Activated gamma-delta T cell treated with Interleukin-2 at 50 U/mL for 16 hours (primary cell): ENCODE data around the gene FHOD3.
"Not testable (repeated sequence)": the region's sequence is repeated elsewhere in the genome, so short reads cannot be mapped to it uniquely, and the experiment has no call there.

Experiments
- DNase-seq: peaks from one replicate; pipeline ENCODE4 v3.0.0-alpha.2; 2020

FHOD3 gene

DNA sequence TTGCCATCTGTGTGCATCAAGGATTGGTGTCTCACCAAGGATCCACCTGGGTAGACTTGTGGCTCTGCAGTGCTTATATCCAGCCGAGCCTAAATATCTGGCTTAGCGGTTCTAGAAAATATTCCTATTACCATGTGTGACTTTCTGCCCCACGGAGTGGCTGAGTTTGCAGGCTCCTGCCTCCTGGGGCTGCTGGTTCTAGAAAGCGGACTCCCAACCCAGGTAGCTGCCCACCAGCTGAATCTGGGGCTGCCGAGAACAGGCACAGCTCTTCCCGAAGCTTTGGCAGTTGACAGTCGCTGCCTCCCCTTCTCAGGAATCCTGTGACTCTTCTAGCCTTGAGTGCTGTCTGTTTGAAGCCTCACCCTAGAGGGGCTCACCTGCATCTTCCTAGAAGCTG, 426.7 kb downstream of the FHOD3 start:
- DNase-seq, result no peak

DNA sequence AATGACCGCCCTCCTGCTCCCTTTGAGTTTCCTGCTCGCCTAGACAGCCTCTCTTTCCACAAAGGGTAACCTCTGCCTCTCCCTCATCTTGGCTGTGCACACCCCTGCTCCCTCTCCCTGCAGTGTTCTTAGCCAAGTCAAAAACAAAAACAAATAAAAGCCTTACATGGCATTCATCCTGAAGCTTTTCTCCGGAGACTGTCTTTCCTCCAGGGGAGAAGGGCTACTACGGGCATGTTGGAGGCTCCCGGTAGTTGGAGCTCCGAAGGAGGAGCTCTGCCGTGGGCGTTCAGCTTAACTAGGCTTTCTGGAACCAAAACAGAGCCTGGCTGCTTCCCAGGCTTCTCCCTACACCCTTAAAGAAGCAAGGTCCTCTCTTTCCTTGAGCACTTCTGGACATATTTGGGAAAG, 427.1 kb downstream of the FHOD3 start:
- DNase-seq, result no peak

DNA sequence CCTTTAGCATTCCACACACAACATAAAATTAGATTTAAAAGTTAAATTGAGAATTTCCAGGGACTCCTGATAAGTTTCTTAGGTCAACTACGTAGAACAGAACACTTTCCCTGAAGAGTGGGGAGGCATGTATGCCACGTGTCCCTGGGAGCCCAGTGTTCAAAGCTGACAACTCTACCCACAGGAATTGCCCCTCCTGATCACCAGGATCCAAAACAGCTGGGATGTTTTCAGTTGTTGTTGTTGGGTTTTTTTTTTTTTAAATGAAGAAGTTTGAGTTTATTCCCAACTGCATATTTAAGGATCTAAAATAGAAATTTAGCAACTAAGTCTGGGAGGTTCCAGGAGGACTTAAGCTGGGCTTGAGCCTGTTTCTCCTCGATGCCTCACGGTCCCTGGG, 430.8 kb downstream of the FHOD3 start:
- DNase-seq, result no peak

DNA sequence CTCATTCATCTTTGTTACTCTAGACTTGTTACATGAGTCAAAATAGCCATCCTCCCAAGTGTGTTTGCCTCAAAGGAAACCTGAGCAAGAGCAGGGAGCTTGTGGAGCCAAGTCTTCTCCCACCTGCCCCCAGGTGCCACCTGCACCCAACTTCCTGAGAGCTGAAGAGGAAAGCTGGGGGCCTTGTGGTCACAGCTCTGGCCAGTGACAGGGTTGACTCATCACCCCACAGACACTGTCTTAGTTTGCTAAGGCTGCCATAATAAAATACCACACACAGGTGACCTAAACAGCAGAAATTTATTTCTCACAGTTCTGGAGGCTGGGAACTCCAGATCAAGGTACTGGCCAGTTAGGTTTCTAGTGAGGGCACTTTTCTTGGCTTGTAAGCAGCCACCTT, 431.7 kb downstream of the FHOD3 start:
- DNase-seq, result no peak

DNA sequence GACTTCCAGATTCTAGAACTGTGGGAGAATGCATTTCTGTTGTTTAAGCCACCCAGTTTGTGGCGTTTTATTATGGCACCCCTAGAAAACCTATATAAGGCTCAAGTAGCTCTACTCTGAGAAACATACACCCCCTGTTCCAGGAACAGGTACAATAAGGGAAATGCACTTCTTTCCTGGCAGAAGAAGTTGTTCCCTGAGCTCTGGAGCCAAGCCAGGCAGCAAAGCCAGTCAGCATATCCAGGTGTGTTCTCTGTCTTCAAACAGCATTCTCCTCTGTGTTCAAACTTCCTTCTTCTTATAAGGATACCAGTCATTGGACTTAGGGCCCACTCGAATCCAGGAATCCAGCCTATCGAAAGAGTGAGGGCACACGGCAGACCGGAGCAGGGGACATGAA, 434.8 kb downstream of the FHOD3 start:
- DNase-seq, result no peak

DNA sequence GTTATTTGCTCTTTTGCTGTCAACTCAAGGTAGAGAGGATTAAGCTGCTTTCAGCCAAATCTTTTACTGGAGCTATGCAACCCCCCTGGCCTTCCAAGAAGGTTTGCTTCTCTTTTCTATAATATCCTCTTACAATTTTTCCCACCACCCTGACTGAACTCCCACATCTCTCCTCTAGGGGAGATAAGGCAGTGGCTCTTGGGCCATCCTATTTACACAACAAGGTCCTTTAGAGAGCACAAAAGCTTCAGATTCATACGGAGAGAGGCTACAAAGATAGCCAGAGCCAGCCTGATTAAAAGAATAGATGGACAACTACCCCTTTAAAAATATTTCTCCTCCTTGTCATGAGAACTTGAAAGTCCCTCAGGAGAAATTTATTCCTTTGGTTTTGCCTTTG, 435.6 kb downstream of the FHOD3 start:
- DNase-seq, result no peak

DNA sequence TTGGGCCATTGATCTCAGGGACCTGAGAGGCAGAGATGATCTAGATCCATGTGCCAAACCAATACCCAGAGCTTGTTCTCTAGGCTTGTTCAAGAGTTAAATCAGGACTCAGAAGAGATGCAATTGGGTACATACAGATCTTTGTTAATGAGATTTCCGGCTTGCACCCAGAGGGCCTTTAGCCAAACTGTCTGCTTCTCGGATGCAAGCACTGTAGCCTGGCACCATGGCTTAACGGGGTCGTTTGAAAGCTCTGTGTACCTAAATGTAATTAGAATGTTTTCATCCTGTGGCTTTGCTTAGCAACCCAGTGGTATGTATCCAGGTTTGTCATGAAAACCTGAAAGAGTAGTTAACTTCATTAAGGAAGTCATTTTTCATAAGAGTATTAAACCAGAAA, 437.1 kb downstream of the FHOD3 start:
- DNase-seq, result no peak

DNA sequence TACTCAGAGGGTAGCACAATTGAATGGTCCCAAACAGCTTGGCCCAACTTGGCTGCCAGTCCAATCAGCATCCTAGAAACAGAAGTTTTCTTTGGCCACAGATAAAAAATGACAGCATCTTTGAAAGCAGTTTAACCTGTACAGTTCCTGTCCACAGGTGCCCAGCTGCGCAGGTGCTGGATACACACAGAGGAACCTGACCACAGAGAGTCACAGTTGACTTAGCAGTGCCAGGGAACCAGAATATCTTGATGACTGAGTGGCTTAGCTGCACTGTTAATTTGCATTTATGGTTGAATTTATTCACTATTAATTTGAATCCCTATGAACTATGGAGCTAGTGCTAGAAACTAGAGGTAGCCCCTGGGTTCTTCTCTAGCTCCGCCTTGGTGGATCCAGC, 437.6 kb downstream of the FHOD3 start:
- DNase-seq, result no peak

DNA sequence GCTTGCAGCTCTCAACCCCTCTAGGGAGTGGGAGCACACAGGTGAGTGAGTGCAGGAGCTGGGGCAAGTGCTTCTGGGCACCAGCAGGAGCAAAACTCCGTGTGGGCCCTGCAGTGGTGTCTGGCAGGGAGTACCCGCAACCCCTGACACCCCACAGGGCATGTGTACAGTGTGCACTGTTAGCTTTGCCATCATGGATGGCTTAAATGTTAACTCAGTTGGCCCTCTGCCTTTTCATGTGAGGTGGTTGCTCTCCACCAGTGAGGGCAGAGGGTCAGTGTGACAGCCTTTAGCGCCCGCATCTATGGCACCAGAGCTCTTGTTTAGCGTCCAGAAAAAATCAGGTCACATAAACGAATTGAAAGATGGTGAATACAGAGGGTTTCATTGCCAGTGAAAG, 438.6 kb downstream of the FHOD3 start:
- no peak for DNase-seq

DNA sequence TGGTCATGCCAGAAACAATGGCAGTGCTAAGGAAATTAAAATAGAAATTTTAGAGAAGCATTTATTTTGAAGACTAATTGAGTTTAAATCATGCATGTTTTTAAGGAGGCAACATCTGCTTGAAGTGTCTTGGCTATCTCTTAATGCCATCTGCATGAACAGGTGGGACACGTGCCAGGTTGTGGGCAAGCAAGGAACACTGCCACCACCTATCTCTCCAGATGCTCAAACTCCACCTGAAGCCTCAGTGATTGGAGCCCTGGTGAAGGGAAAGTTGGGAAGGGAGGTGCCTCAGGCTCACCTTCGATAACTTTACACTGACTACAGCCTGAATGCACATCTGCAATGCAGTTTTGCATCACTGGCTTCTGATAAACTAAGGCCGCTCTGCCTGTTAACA, 439.8 kb downstream of the FHOD3 start:
- DNase-seq, result no peak

DNA sequence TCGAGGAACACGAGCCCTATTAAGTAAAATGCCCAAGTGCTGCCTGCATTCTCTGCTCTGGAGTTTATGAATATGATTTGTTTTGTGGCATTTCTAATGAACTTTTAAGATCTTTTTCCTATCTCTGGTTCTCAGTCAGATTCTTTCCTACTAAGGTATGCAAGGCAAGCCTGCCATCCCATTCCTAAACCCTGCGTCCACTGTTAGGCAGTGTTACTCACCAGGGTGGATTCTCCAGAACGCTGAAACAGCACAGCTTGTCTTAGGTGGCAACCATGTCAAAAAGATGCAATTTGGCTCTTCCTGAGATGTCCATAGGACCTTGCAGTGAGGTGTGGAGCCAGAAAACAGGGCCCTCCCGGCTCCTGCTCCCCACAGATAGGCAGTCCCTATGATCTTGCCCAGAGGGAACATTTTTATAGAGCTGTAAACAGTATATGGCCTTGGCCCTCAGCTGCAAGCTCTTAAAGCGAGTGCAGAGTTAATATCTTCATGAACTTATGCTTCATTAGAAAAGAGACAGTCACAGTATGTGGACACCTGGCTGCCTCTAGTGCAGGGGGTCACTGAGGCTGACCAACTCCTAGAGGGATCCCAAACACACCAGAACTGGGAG, 446.9 kb downstream of the FHOD3 start:
- DNase-seq, result no peak

DNA sequence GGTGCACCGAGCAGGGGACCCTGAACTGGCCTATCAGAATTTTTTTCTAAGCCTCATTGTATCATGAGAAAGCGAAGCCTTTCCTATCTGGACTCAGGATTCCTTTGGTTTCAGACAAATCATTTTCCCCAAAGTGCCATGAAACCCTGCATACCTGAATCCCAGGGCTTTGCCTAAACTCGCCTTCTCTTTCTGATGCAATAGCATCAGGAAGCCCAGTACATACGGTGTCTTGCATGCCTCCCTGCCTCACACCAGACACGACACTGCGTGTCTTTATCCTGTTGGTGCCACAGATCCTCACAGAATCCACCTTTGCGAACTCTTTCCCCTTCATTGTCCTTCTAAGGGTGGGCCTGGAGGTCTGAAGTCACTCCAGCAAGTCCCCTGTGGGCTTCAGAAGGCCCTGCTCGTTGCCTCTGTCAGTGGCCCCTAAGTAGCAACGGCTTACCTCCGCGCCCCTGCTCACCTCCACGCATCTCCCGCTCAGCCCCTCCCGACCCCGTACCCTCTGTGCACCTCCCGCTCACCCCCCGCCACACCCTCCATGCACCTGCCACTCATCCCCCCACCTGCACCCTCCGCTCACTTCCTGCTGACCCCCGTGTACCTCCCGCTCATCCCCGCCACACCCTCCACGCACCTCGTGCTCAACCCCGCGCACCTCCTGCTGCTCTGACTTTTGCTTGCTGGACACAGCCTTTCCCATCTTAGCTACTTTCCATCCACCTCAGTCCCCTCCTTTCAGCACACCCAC, 447.9 kb downstream of the FHOD3 start:
- DNase-seq, result no peak

DNA sequence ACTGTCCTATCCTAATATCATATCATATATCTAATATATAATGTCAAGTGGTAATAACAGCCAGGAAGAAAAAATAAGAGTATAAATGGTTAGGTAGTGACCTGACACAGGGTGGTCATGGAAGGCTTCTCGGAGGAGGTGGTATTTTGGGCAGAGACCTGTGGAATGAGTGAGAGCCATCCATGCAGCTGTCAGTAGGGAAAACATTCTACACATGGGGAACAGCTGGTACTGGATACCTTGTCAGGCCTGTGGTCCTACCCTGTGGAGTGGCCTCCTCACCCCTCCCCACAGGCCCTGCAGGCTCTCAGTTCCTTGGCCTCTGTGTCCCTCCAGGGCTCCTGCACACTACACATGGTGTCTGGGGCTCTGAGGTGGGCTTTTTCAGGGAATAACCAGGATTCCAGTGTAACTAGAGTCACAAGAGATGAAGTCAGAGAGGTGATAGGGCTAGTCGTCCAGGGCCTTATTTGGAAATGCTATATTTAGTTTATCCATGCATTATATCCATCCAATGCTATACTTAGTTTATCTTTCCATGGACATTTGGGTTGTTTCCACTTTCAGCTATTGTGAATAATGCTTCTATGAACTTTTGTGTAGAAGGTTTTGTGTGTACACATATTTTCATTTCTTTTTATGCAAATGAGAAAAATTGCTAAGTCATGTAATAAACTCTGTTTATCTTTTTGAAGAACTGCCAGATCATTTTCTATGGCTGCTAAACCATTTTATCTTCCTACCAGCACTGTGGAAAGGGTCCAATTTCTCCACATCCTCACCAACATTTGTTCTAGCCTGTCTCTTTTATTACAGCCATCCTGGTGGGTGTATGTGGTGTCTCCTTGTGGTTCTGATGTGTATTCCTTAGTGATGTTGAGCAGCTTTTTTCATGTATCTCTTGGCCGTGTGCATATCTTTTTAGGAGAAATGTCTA, 455.7 kb downstream of the FHOD3 start:
- no peak for DNase-seq

DNA sequence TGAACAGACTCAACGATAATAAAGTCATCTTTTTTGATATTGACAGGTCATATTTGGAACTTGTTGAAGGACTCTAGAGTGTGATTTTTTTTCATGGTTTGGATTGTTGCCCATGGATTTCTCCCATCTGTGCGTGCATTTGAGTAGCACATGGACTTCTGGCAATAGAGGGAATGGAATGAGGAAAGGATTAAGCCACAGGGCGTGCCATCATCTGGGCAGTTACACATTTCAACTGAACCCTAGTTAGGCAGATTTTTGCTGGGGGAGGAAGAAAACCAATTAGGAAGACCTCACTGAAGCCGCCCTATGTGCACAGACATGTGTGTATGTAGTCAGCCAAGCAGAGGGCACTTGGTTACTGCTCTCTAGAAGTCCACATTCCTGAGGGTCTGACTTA, 458.7 kb downstream of the FHOD3 start:
- no peak for DNase-seq

DNA sequence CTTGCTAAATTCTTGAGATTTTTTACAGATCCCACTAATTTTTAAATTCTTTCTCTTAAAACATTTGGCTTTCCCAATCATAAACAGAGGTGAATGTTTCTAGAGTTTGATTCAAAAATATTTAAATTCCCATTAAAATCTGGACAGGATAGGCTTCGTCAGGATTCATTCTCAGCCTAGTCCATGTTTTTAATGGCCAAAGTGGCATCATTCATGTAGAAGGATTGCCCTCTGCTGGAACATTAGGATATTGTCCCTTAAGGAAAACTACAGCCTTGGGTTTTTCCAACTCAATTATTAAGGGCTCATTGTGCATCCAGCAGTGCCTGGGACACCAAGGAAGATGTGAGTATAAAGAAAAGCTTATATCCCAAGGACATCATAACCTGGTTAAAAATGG, 459.6 kb downstream of the FHOD3 start:
- DNase-seq, result no peak

DNA sequence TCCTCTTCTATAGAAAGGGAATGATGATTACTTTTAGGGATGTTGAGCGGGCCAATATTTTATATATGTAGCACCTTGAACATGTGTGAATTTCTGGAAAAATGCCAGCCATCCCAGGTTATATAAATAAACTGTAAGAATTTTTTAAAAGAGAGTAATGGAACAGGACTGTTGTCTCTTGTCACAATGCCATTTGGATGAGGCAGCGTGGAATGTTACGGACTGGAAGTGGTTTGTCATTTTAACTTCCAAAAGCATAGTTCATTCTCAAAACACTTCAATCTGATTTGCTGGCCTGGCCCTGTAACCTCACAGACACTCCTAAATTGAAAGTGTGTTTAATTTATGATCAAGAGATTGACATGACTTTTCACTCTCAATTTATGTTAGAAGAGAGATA, 460.5 kb downstream of the FHOD3 start:
- no peak for DNase-seq

DNA sequence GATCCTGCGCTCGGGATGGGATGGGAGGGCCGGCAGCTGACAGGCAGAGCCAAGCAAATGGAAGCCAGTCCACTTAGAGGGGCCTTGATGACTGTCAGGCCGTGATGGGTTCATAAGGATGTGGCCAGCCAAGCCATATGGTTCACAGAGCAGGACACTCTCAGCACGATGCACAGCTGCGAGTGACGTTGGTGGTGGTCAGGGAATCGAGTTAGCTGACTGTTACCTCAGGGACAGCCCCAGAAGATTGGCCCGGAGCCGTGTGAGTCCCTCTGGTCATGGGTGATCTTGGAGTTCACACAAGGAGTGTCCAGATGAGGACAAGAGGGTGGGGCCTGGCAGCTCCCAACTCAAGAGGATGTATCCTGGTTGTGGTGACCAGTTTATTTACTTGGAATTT, 461.1 kb downstream of the FHOD3 start:
- DNase-seq, result no peak

DNA sequence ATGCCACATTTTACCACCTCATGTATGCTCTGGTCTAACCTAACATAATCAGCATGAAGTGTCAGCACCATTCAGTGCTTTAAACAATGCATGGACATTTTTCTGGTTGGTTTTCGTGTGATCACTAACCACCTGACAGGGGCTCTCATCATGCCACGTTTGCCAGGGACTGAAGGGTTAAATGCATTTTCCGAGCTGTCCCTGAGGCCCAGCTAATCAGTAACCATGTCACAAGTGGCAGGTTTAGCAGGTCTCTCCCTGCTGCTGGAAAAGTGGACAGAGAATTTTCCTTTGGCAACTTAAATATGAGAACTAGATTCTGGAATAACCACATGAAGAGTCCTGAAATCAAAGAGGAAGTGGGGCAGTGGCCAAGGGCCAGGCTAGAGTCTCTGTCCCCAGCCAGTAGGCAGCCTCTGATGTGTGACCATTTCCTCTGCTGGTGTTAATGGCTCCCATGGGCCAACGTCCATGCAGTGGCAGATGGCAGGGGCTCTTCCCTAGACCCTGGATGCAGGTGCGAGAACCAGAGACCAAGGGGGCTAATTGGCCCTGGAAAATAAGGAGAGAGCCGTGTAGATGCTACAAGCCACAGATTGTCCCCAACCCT, 461.8 kb downstream of the FHOD3 start:
- DNase-seq, result no peak

DNA sequence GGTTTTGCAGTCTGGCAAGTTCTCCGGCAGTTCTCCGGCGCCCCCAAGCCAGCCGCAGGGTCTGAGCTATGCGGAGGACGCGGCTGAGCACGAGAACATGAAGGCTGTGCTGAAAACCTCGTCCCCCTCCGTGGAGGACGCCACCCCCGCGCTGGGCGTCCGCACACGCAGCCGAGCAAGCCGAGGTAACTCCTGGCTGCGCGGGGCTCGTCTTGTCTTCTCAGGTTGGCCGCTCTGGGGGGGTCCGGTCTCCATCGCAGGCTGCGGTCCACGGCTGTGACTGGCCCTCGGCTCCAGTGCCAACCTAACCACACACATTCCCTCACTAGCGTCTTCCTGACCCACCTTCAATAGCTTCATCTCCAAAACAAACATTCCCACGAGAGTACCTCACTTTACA, 463.1 kb downstream of the FHOD3 start:
- DNase-seq, result no peak

DNA sequence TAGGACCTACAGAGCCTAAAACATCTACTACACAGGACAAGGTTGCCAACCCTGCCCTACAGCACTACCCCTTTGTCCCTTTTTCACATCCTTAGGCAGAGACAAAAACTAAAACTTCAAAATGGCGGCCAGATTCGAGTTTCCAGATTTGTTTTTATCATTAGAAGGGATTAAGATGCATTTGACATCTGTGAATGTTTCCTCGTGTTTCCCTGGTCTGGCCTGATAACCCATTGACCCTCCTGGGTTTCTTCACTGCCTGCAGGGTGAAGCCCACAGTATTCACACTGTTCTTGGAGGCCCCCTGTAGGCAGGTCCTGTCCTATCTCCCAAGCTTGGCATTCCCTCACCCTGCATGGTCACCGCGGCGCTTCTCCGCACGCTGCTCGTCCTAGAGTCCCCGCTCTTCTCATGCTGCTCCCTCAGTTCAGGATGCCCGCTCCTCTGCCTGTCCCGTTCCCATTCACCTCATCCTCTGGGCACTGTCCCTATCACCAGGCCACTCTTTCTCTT, 463.7 kb downstream of the FHOD3 start:
- no peak for DNase-seq

DNA sequence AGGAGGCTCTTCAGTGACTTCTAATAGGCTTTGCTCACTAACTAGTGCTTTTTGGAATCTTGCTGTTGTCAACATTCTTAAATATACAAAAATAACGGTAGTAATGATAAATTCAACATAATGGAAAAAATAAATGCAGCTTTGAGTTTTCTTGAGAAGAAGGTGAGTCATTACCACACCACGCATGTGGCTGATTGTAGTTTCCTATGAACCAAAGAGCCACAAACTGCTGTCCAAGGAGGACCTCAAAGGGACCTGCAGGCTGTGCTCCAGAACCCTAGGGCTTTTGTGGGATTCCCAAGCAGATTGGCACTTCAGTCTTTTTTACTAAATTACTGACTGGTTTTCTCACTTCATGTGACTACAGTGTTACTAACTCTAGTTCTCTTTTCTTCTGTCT, 464.6 kb downstream of the FHOD3 start:
- no peak for DNase-seq

DNA sequence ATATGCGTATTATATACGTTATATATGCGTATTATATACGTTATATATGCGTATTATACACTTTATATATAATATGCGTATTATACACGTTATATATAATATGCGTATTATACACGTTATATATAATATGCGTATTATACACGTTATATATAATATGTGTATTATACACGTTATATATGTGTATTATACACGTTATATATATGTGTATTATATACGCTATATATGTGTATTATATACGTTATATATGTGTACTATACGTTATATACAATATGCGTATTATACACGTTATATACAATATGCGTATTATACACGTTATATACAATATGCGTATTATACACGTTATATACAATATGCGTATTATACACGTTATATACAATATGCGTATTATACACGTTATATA, 465.5 kb downstream of the FHOD3 start:
- not testable (repeated sequence) for DNase-seq

DNA sequence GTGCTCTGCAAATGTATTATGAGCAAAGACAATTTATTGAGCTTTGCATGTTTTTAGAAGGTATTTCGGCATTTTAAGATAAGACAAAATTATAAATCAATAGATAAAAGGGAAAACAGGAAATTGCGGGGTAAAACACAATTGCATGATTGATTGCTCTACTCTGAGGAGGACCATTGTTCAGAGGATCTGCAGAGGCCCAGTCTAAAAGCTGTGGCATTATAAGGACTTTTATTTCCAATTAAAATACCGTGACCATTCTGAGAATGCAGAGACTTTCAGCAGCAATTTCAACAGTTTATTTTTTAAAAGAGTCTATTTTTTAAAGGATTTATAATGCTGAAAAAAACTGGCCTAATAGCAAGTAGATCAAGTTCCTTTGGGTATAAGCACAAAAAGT, 469.3 kb downstream of the FHOD3 start:
- no peak for DNase-seq
